Occipital lobe (tissue), 2 donors: ENCODE measurements around the gene HOXD11. TPM values are rescaled to one million over a fixed set of nuclear protein-coding genes. Genes with fewer than 3 reads are reported as not detected.

Experiments
- DNase-seq: peaks from one replicate; lab custom pipeline; 2025; lab: John Stamatoyannopoulos, UW
- total RNA-seq: library from RNA; depleted of rRNA; stranded (reverse); fragments of >200 nt; gene quantifications from one replicate; pipeline ENCODE4 v1.2.3, GENCODE V29; 2014

The HOXD11 gene
- total RNA-seq, 1 donor from 2014 or later, result not detected

DNA sequence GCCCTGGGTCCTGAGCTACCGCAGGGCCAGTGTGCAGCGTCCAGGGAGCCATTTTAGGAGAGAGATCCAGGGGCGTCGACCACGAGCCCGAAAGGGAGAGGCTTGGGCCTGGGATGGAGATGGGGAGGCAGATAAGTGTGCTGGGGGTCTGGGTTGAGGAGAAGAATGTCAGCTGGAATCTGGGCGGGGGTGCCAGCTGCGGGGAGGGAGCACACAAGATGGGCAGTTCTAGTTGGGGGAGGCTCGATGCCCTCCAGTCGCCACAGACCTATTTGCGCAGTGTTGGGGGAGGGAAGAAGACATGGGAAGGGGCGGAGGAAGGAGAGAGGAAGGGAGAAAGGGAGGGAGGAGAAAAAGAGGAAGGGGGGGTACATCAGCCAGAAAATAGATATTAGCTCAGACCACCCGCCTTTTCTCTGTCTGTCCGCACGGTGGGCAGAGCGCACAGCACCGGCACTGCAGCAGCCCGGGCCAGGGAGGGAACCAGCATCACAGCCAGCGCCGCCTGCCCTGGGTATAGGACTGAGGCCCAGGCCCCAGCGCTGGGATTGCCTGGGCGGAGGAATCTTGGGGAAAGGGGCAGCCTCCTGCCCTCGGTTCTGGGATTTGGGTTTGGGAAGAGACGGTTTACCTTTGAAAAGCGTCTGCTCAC is 1.9 kb upstream of the HOXD11 start:
- DNase-seq, result no peak

- DNase-seq, result no peak
Measured at GRCh38 chr2:176105730-176106580, 1.1 kb upstream of the HOXD11 start.

GRCh38 chr2:176107731-176108181 is 676 bp downstream of the HOXD11 start:
- no peak for DNase-seq

DNA sequence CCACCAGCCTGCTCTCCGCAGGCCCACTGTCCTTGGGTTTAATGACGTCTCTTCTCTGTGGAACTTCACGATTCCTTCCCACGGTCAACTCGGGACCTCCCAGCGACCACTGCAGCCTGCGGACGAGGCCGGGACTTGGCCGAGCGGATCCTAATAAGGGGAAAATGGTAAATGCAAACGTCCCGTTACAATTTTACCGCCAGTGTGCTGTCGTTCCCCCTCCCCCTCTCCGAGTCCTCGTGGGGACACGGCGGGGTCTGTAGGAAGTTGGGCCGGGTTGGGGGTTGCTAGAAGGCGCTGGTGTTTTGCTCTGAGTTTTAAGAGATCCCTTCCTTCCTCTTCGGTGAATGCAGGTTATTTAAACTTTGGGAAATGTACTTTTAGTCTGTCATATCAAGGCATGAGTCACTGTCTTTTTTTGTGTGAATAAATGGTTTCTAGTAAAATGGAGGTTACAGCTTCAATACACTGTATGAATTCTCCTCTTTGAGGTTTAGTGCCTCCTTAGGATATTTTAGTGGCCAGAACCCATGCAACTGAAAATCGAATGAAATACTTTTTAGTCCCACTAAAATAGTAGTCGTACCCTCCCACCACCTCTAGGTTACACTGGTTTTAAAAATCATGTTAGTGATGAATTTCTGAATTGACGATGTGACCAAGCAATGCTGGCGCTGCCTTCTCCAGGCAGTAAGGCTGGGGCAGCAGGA is 2.3 kb downstream of the HOXD11 start:
- DNase-seq, result no peak

DNA sequence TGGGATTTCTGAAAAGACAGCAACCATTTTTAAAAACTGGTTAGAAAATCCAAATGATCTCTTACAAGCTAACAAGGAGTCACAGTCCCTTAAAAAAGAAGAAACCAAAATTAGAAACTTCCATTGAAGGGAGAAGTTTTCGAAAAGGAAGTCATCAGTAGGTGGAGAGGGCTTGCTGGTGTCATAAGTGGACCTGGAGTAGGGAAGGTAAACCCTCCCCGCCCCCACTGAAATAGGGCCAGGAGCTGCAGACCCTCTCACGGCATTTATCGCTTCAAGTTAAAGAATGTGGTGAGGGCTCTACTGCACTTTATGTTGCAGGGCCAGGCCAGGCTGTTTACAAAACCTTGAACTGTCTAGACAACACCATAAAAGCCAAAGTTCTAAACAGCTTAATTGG is 2.9 kb downstream of the HOXD11 start:
- no peak for DNase-seq

- no peak for DNase-seq
Measured at GRCh38 chr2:176110415-176111308, 3.6 kb downstream of the HOXD11 start.

DNA sequence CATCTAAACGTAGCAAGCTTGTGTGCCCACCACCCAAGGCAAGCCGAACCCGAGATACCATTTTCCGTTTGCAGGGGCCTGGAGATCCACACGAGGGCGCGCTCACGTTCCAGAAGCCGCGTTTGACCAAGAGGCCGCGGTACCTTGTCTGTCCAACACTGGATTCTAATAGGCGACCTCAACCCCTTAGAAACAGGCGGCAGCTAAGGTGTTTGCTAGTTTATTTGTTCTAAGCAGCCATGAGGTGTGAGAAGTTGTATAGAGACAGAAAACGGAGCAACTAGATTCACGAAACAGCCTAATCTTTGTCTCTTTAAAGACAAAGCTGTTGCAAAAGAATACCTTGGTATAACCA is 4.2 kb downstream of the HOXD11 start:
- DNase-seq, result no peak

- DNase-seq, result no peak
Measured at GRCh38 chr2:176111846-176112374, 4.8 kb downstream of the HOXD11 start.

DNA sequence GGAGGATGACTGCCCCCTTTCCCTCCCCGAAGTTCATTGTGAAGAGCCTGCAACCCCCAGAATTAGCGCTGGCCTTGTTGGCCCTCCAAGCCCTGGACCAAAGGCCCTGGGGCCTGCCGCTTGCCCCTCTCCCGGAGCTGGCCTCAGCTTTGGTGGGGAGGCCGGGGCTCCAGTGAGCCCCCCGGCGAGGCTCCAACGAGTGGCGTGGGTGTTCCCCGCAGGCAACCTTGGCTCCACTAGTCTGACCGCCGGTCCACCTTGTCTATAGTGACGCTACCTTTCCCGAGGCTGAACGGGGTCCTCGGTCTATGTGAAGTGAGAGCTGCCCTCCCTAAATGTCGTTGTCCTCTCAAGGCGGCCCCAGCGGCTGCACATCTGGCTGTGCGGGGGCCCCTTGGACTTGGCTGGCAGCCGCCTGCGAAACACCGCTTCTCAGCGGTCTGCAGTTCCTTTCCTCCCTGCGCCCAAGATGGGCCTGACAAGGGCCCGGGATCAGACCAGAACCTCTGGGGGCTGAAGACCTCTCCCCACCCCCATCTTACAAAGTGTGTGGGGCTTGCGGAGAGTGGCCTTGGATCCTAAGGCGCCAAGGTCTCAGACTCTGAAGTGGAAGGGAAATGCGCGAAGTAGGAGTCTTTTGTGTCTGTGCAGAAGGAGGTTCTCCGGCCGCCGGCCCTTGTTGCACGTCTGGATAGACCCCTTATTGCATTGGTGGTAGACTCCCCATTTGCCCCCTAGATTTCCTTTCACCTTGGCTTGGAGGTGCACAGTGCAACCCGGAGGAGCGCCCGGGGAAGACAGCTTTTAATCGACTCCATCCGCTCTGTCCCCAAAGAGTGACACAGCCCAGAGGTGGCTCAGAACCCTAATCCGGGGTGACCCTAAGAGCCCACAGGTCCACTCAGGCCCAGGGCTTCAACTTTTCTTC is 5.6 kb downstream of the HOXD11 start:
- no peak for DNase-seq

GRCh38 chr2:176114120-176114929 is 7.2 kb downstream of the HOXD11 start:
- no peak for DNase-seq

GRCh38 chr2:176114930-176115625 is 8.0 kb downstream of the HOXD11 start:
- DNase-seq, result no peak

DNA sequence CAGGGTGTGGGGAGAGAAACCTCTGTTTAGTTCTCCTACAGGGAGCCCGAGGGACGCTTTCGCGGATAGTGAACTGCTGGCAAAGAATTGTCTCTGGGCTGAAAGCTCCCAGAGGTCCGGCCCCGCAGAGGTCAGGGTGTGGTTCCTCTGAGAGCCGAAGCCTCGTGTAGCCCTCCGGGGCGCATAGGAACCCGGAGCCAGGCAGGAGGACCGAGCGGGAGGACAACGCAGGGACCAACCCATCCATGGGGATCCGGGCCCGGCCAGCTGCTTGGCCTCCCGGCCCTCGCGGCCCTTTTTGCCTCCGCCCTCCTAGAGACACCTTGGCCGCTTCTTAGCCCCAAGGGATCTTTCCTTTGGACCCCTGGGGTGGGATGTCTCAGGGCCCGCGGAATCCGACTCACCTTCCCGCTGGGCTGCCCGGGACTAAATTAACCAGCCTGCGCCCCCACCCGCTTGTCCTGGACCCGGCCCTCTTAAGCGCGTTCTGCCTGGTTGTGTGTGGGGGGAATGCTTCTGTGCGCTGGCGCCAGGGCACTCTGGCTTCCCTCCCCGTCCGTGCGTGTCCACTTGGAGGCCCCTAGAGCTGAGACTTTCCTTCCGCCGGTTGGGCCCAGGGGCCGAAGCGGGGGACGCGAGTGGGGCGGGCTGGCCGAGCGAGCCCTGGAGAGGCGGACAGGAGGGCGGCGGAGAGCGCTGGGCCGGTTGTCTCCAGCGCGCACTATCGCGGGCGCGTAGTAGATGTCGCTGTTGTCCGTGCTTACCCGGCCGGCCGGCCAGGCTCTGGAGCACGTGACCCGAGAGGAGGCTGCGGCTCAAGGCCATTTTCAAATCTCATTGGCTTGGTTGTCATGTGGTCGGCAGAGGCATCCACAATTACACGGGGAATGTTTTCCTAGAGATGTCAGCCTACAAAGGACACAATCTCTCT is 9.1 kb downstream of the HOXD11 start, which contains the start of gene HOXD10:
TSS of gene HOXD10 (plus strand) at position 896 of the 931 bp plus-strand sequence. CDS start 56 bp downstream, outside the sequence.
- no peak for DNase-seq

- no peak for DNase-seq
Measured at GRCh38 chr2:176117162-176117822, 10.2 kb downstream of the HOXD11 start.

- no peak for DNase-seq
Measured at GRCh38 chr2:176117823-176118371, 10.8 kb downstream of the HOXD11 start.

DNA sequence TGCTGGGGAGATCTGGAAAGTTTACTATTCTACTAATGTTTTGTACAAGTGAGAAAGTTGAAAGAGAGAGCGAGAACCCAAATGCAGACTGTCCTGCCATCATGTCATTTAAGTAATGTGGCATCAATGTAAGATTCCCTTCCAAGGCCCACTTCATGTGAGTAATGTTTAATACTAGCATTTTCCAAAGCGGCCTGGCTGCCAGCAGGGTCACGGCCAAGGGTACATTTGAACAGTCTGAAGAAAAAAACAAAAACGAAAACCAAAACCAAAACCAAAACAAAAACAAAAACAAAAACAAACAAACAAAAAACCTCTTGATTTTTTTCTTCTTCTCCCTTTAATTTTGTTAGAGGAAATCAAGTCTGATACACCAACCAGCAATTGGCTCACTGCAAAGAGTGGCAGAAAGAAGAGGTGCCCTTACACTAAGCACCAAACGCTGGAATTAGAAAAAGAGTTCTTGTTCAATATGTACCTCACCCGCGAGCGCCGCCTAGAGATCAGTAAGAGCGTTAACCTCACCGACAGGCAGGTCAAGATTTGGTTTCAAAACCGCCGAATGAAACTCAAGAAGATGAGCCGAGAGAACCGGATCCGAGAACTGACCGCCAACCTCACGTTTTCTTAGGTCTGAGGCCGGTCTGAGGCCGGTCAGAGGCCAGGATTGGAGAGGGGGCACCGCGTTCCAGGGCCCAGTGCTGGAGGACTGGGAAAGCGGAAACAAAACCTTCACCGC is 11.7 kb downstream of the HOXD11 start:
- DNase-seq, result no peak
